ENCODE measurements around the gene PIGK. TPM values are rescaled to one million over a fixed set of nuclear protein-coding genes. Genes with fewer than 3 reads are reported as not detected.

PIGK gene
- total and polyA plus RNA-seq, 8 donors, result 2.9 to 17.8 (median 9.1) TPM

DNA sequence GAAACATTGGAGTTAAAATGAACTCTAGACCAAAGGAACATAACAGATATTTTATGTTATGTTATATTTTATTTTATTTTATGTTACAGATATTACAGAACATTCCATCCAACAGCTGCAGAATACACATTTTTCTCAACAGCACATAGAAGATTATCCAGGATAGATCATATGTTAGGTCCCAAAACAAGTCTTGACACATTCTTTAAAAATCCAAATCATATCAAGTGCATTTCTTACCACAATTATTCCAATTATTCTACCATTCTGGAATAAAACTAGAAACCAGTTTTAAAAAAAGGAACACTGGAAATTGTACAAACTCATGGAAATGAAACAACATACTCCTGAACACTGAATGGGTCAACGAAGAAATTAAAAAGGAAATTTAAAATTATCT lies 30.9 kb upstream of the PIGK start:
- FAIRE-seq (no peak), ATAC-seq (no peak), DNase-seq (no peak)
- no peaks in the 10 kb centered on the region for H3K36me3 ChIP-seq
- no peaks in the 10 kb centered on the region for H3K4me1 ChIP-seq
- H3K9me3 ChIP-seq, result no peaks in the 10 kb centered on the region
- TF ChIP-seq, protein P1, sequence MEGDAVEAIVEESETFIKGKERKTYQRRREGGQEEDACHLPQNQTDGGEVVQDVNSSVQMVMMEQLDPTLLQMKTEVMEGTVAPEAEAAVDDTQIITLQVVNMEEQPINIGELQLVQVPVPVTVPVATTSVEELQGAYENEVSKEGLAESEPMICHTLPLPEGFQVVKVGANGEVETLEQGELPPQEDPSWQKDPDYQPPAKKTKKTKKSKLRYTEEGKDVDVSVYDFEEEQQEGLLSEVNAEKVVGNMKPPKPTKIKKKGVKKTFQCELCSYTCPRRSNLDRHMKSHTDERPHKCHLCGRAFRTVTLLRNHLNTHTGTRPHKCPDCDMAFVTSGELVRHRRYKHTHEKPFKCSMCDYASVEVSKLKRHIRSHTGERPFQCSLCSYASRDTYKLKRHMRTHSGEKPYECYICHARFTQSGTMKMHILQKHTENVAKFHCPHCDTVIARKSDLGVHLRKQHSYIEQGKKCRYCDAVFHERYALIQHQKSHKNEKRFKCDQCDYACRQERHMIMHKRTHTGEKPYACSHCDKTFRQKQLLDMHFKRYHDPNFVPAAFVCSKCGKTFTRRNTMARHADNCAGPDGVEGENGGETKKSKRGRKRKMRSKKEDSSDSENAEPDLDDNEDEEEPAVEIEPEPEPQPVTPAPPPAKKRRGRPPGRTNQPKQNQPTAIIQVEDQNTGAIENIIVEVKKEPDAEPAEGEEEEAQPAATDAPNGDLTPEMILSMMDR (IDR thresholded peaks at IDR 0.05), result no peak
- H3K27me3 ChIP-seq, result no peaks in the 10 kb centered on the region
- no peak overlapping the region for H3K4me3 ChIP-seq
- H3K27ac ChIP-seq, result no peak overlapping the region
- intact Hi-C loops (cut with DNase I), result no loop called here
- 72 to 85% methylated on average over 1 of the region's 1 CpG for WGBS, 2 donors

DNA sequence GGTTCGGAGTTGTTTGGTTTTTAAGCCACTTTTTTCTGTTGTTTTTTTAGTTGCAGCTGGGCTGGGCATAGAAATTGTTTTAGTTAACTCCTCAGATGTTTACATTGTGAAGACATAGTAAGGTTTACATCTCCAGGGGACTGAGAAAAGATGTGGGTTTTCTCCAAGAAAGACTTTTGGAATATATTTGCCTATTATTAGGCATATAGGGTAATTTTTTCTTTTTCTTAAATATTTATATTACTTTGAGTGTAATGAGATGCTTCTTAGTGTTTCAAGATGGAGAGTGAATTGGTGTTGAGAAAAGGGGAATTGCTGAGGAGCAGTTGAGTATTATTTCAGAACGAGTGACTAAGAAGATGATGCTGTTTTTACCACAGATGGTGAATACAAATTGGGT lies 26.6 kb upstream of the PIGK start:
- H3K9me3 ChIP-seq, result peaks cover 0 to 4% (median 0%) of the 10 kb centered on the region in 4 donors
- DNase-seq (no peak), FAIRE-seq (no peak), ATAC-seq (no peak)
- no peak overlapping the region for H3K4me3 ChIP-seq
- H3K36me3 ChIP-seq, result no peaks in the 10 kb centered on the region
- no peaks in the 10 kb centered on the region for H3K27me3 ChIP-seq
- whole genome bisulfite sequencing, 2 donors, result 52 to 53% methylated on average over 2 of the region's 2 CpGs
- no peaks in the 10 kb centered on the region for H3K4me1 ChIP-seq
- TF ChIP-seq, protein P1 (IDR thresholded peaks at IDR 0.05), result no peak
- H3K27ac ChIP-seq, result no peak overlapping the region
- intact Hi-C loops (cut with DNase I), result no loop called here

DNA sequence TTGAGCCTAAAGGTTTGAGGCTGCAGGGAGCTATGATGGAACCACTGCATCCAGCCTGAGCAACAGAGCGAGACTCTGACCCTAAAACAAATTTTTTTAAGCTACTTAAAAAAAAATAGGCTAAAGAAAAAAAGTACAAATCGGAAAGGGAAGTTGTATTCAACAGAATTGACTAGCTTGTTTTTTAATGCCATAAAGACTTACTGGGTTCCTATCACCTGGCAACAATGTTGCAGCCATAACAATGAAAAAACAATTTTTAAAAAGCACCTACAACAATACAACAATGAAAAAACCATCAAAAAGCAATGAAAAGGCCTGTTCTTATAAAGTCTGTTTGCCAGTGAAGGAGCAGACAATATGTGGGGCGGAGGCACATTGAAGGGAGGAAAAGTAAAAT lies 20.1 kb upstream of the PIGK start:
- FAIRE-seq (no peak), ATAC-seq (no peak)
- WGBS, 2 donors, result 61 to 64% methylated on average over 3 of the region's 3 CpGs

DNA sequence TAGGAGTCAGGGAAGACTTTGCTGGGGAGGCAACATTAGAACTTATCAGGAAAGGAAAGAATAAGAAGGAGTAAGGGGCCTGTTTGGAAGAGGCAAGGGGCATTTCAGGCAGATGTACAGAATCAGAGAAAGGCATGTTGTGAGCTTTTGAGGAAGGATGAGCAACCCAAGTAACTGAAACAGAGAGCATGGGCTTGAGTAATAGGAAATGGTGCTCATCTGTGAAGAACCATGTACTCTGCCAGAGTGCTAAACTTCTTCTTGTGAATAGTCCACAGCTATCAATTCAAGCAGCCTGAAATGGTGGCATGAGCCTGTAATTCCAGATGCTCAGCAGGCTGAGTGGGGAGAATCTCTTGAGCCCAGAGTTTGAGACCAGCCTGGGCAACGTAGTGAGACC lies 19.2 kb upstream of the PIGK start:
- DNase-seq (no peak), FAIRE-seq (no peak), ATAC-seq (no peak)
- WGBS, 2 donors, result 59 to 72% methylated on average over 1 of the region's 1 CpG
- Histone ChIP-seq H3K36me3 (no peaks in the 10 kb centered on the region), H3K27me3 (no peaks in the 10 kb centered on the region), H3K4me1 (no peaks in the 10 kb centered on the region), H3K27ac (no peak overlapping the region), H3K4me3 (no peak overlapping the region), H3K9me3 (peaks cover 0 to 4% (median 0%) of the 10 kb centered on the region in 4 donors)
- intact Hi-C loops (cut with DNase I), result no loop called here
- TF ChIP-seq, protein P1 (IDR thresholded peaks at IDR 0.05), result no peak

More for the DNA sequence above, 20.1 kb upstream of the PIGK start:
- intact Hi-C loops (cut with DNase I), result no loop called here
- Histone ChIP-seq H3K4me1 (no peaks in the 10 kb centered on the region), H3K27me3 (no peaks in the 10 kb centered on the region), H3K36me3 (no peaks in the 10 kb centered on the region), H3K27ac (no peak overlapping the region), H3K9me3 (peaks cover 0 to 4% (median 0%) of the 10 kb centered on the region in 4 donors), H3K4me3 (no peak overlapping the region)
- DNase-seq, result no peak
- TF ChIP-seq, protein P1 (IDR thresholded peaks at IDR 0.05), result no peak

DNA sequence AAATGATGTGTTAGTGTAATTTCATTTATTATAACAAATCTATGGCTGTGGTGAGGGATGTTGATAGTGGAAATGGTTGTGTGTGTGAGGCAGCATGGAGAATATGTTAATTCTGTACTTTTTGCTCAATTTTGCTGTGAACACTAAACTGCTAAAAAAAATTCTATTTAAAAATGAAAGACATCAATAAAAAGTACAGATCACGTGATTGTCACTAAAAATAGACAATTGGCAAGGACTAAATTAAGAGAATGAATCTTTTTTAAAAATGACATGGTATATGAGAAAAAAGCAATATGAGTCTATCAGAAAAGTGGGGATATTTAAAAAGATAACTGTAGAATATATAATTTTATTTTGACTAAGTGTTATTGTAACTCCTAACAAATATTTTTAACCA lies 15.7 kb upstream of the PIGK start:
- Histone ChIP-seq H3K9me3 (no peaks in the 10 kb centered on the region), H3K27me3 (no peaks in the 10 kb centered on the region), H3K4me1 (peaks cover 0 to 5% (median 0%) of the 10 kb centered on the region in 3 donors), H3K36me3 (no peaks in the 10 kb centered on the region), H3K4me3 (no peak overlapping the region), H3K27ac (no peak overlapping the region)
- TF ChIP-seq, protein P1 (IDR thresholded peaks at IDR 0.05), result no peak
- intact Hi-C loops (cut with DNase I), result no loop called here
- ATAC-seq (no peak), FAIRE-seq (no peak), DNase-seq (no peak)
- WGBS, 2 donors, result 23 to 44% methylated on average over 1 of the region's 1 CpG

All from pancreas (tissue), 10 donors.